Mammary epithelial cell (primary cell): Measurements from ENCODE around the gene CPXM2.

Experiments used
- EZH2 ChIP-seq: IDR thresholded peaks from 2 replicates; pipeline ENCODE4 v1.6.1; 2012; ENCODE audit warnings: low read length, inconsistent platforms, borderline replicate concordance
- TF ChIP-seq, protein P1 (sequence below), 2 donors: IDR thresholded peaks in 1 of 2; conservative IDR thresholded peaks in 1 of 2; 2 replicates each; pipeline ENCODE4 v1.5.1; 2011 to 2012; ENCODE audit warnings: inconsistent platforms in 2 of 2, low read length in 2 of 2, mild to moderate bottlenecking in 2 of 2, control low read depth in 1 of 2, low read depth in 1 of 2; ENCODE audit not compliant: insufficient read depth in 1 of 2; ENCODE audit errors: extremely low read depth in 1 of 2

DNA sequence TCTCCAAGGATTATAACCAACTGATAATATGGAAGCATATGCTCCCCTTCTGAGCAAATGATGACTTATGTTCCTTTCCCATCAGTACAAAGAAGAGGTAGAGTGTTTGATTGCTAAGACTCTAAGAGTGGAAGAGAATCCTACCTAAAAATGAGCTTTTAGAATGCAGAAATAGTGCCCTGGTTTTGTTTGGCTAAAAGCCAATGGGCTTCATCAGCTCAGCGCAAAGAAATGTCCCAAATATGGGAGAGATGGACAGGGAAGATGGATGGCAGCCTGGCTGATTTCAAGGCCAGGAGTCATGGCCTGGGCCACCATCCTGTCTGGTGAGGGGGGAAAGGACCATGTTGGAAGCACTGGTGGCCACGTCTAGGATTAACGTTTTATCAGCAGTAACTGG is 165.2 kb downstream of the CPXM2 start:
- TF ChIP-seq, protein P1, sequence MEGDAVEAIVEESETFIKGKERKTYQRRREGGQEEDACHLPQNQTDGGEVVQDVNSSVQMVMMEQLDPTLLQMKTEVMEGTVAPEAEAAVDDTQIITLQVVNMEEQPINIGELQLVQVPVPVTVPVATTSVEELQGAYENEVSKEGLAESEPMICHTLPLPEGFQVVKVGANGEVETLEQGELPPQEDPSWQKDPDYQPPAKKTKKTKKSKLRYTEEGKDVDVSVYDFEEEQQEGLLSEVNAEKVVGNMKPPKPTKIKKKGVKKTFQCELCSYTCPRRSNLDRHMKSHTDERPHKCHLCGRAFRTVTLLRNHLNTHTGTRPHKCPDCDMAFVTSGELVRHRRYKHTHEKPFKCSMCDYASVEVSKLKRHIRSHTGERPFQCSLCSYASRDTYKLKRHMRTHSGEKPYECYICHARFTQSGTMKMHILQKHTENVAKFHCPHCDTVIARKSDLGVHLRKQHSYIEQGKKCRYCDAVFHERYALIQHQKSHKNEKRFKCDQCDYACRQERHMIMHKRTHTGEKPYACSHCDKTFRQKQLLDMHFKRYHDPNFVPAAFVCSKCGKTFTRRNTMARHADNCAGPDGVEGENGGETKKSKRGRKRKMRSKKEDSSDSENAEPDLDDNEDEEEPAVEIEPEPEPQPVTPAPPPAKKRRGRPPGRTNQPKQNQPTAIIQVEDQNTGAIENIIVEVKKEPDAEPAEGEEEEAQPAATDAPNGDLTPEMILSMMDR (conservative IDR thresholded peaks at IDR 0.05 in 1 of 2, IDR thresholded peaks at IDR 0.05 in 1 of 2; ENCODE audit: extremely low read depth in 1 of 2, insufficient read depth in 1 of 2, low read depth in 1 of 2, low read length in 2 of 2) = no peak
- no peak for TF ChIP-seq EZH2
